Endothelial cell of umbilical vein (primary cell): ENCODE measurements around the gene THBS1. TPM values are rescaled to one million over a fixed set of nuclear protein-coding genes. Genes with fewer than 3 reads are reported as not detected.

Source experiments
- BruUV-seq: library from RNA; stranded (reverse); fragments of 400-500 nt; replicated peaks from 2 replicates; lab custom pipeline; 2021; lab: Mats Ljungman, UMichigan
- CTCF ChIA-PET: fragments of 300-600, 350-600 bp; sonication (Branson Sonifier 250); formaldehyde crosslinking; loops from one replicate; lab custom pipeline; 2021; ENCODE audit warnings: antibody characterized with exemption, inconsistent platforms; lab: Charles Lee
- POLR2A ChIA-PET: fragments of 300-600, 350-600 bp; sonication (Branson Sonifier 250); formaldehyde crosslinking; loops from one replicate; lab custom pipeline; 2021; ENCODE audit warnings: antibody characterized with exemption, inconsistent platforms; lab: Charles Lee
- DNase-seq: peaks from one replicate; pipeline ENCODE4 v3.0.0-alpha.2; 2011; ENCODE audit warnings: low read depth, low spot score
- FAIRE-seq: peaks from 2 replicates; lab custom pipeline; 2011; peaks lifted over from hg19 to GRCh38; lab: Jason Lieb, UNC
- H2AFZ ChIP-seq: 2 replicates; pipeline ENCODE4 v1.6.0; 2012; ENCODE audit warnings: low read depth, low read length, control low read depth, inconsistent platforms
- H3K27ac ChIP-seq: 2 replicates; pipeline ENCODE4 v1.5.1; 2011; ENCODE audit warnings: low read depth, mild to moderate bottlenecking, control low read depth, low read length, moderate library complexity; ENCODE audit not compliant: insufficient read depth
- H3K27me3 ChIP-seq, 2 experiments: 2 replicates each; pipeline versions ENCODE4 v1.6.0 to v1.6.1; 2011; ENCODE audit warnings: low read length in 2 of 2, mixed read lengths in 1 of 2; ENCODE audit not compliant: control insufficient read depth in 2 of 2, insufficient read depth in 2 of 2
- H3K36me3 ChIP-seq, 2 experiments: 2 replicates in 1 of 2; 3 replicates in 1 of 2; pipeline ENCODE4 v1.5.1; 2011; ENCODE audit warnings: low read length in 2 of 2, mild to moderate bottlenecking in 1 of 2, moderate library complexity in 1 of 2; ENCODE audit not compliant: control insufficient read depth in 2 of 2, insufficient read depth in 2 of 2; ENCODE audit errors: extremely low read depth in 1 of 2
- H3K4me1 ChIP-seq: 3 replicates; pipeline ENCODE4 v1.5.1; 2011; ENCODE audit warnings: mild to moderate bottlenecking, low read length; ENCODE audit not compliant: control insufficient read depth, insufficient read depth; ENCODE audit errors: extremely low read depth
- H3K4me2 ChIP-seq: 2 replicates; pipeline ENCODE4 v1.6.1; 2011; ENCODE audit warnings: low read length, control low read depth, mixed read lengths; ENCODE audit not compliant: insufficient read depth
- H3K4me3 ChIP-seq, 3 experiments: fragments of 200-600 bp in 1 of 3; sonication (generic), shearing (Covaris generic) in 1 of 3; replicated peaks in 1 of 3; 2 replicates each; pipeline ENCODE4 v1.5.1; 2011 to 2016; ENCODE audit warnings: control low read depth in 3 of 3, low read length in 3 of 3, mild to moderate bottlenecking in 2 of 3, inconsistent platforms in 1 of 3, low read depth in 1 of 3, moderate library complexity in 1 of 3; ENCODE audit not compliant: insufficient read depth in 1 of 3
- H3K79me2 ChIP-seq: 2 replicates; pipeline ENCODE4 v1.6.0; 2012; ENCODE audit warnings: low read length, inconsistent platforms; ENCODE audit not compliant: control insufficient read depth, insufficient read depth
- H3K9ac ChIP-seq: replicated peaks from 2 replicates; pipeline ENCODE3; 2011; ENCODE audit warnings: low read length, control low read depth; ENCODE audit not compliant: insufficient read depth; ENCODE audit errors: extremely low read depth
- H3K9me1 ChIP-seq: replicated peaks from 3 replicates; pipeline ENCODE4 v1.6.0; 2011; ENCODE audit warnings: mild to moderate bottlenecking, low read length; ENCODE audit not compliant: control insufficient read depth, insufficient read depth; ENCODE audit errors: extremely low read depth
- H3K9me3 ChIP-seq: replicated peaks from 2 replicates; pipeline ENCODE4 v1.5.1; 2012; ENCODE audit warnings: low read length, inconsistent platforms; ENCODE audit not compliant: control insufficient read depth, insufficient read depth
- H4K20me1 ChIP-seq: replicated peaks from 2 replicates; pipeline ENCODE3; 2011; ENCODE audit warnings: mild to moderate bottlenecking, low read length; ENCODE audit not compliant: control insufficient read depth, insufficient read depth; ENCODE audit errors: extremely low read depth
- CTCF ChIP-seq, 2 donors: IDR thresholded peaks; 1 replicate in 1 of 2; 2 replicates in 1 of 2; pipeline ENCODE4 v1.5.1; 2011; ENCODE audit warnings: low read length in 2 of 2, mild to moderate bottlenecking in 2 of 2, moderate library complexity in 2 of 2, control low read depth in 1 of 2, inconsistent platforms in 1 of 2, low read depth in 1 of 2; ENCODE audit not compliant: insufficient read depth in 1 of 2; ENCODE audit errors: extremely low read depth in 1 of 2
- EZH2 ChIP-seq: IDR thresholded peaks from 2 replicates; pipeline ENCODE4 v1.6.1; 2012; ENCODE audit warnings: borderline replicate concordance, low read depth, mild to moderate bottlenecking, moderate library complexity, low read length, inconsistent platforms; ENCODE audit not compliant: severe bottlenecking
- FOS ChIP-seq: IDR thresholded peaks from 2 replicates; pipeline ENCODE4 v1.6.1; 2011; ENCODE audit warnings: mild to moderate bottlenecking, low read length, moderate library complexity, borderline replicate concordance; ENCODE audit not compliant: insufficient read depth
- GATA2 ChIP-seq: IDR thresholded peaks from 2 replicates; pipeline ENCODE4 v1.7.0; 2011; ENCODE audit warnings: low read depth, mild to moderate bottlenecking, moderate library complexity, mixed read lengths, low read length; ENCODE audit not compliant: insufficient read length, insufficient read depth
- JUN ChIP-seq: IDR thresholded peaks from 2 replicates; pipeline ENCODE4 v1.6.1; 2011; ENCODE audit warnings: borderline replicate concordance, low read depth; ENCODE audit not compliant: insufficient read length, insufficient read depth
- MYC ChIP-seq: IDR thresholded peaks from one replicate; pipeline ENCODE4 v1.6.1; 2011; ENCODE audit warnings: mild to moderate bottlenecking, low read depth, low read length
- POLR2A ChIP-seq: IDR thresholded peaks from 2 replicates; pipeline ENCODE4 v1.6.1; 2012; ENCODE audit warnings: low read depth, mild to moderate bottlenecking, control low read depth, low read length
- POLR2AphosphoS5 ChIP-seq: IDR thresholded peaks from 2 replicates; pipeline ENCODE4 v1.6.1; 2012; ENCODE audit warnings: low read depth, mild to moderate bottlenecking, control low read depth, low read length, moderate library complexity; ENCODE audit not compliant: insufficient read depth
- dilution Hi-C: fragments of 300-500 bp; cut with MboI; formaldehyde crosslinking; loops from one replicate; pipeline ENCODE4 v1.15.0; 2019; ENCODE audit warnings: low sequenced_read_pairs; ENCODE audit not compliant: extremely low pct_ligation_motif_present
- intact Hi-C: fragments of 100-400 bp; cut with micrococcal nuclease; formaldehyde crosslinking; loops from one replicate; pipeline ENCODE4 v1.10.0; 2022
- polyA plus RNA-seq, 4 experiments: library from polyadenylated mRNA; depleted of rRNA in 3 of 4; stranded (reverse) in 3 of 4; unstranded in 1 of 4; fragments of >200 nt; gene quantifications; 2 replicates each; pipeline versions ENCODE4 v1.2.1 to v1.2.3, GENCODE V29; 2011 to 2012; ENCODE audit warnings: missing spikeins in 1 of 4
- total RNA-seq: library from RNA; stranded (reverse); gene quantifications from 2 replicates; pipeline ENCODE4 v1.2.3, GENCODE V29; 2021
- TF ChIP-seq, protein P1 (sequence below): IDR thresholded peaks from 2 replicates; pipeline ENCODE4 v1.6.1; 2011; ENCODE audit not compliant: insufficient read depth, insufficient read length

THBS1 gene
- total and polyA plus RNA-seq, 2 donors (not counting 3 experiments of a cell fraction or from before 2014, with no cell fraction given): 6,293 to 8,883 TPM

DNA sequence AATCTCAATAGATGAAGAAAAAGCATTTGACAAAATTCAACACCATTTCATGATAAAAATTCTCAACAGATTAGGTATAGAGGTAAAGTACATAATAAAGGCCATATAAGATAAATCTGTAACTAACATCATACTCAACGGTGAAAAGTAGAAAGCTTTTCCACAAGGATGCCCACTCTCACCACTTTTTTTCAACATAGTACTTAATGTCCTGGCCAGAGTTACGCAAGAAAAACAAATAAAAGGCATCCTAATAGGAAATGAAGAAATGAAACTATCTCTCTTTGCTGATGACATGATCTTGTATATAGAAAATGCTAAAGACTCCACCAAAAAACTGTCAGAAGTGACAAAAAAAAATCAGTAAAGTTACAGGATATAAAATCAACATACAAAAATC is 33.0 kb downstream of the THBS1 start:
- TF ChIP-seq EZH2 (no peak), POLR2A (no peak), GATA2 (no peak), FOS (no peak), CTCF (IDR thresholded peaks at IDR 0.05; ENCODE audit: extremely low read depth in 1 of 2, insufficient read depth in 1 of 2, low read depth in 1 of 2, low read length in 2 of 2) (no peak), POLR2AphosphoS5 (no peak), MYC (no peak), JUN (no peak)
- TF ChIP-seq, protein P1, sequence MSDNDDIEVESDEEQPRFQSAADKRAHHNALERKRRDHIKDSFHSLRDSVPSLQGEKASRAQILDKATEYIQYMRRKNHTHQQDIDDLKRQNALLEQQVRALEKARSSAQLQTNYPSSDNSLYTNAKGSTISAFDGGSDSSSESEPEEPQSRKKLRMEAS: no peak
- dilution Hi-C loops: no loop called here
- Histone ChIP-seq H3K27me3 (no peaks in the 10 kb centered on the region), H3K79me2 (no peaks in the 10 kb centered on the region), H3K9ac (no peak overlapping the region), H4K20me1 (no peaks in the 10 kb centered on the region), H3K36me3 (no peaks in the 10 kb centered on the region), H2AFZ (no peak overlapping the region), H3K9me3 (no peaks in the 10 kb centered on the region), H3K4me1 (peaks cover 10% of the 10 kb centered on the region), H3K4me2 (no peak overlapping the region), H3K4me3 (no peak overlapping the region), H3K9me1 (no peaks in the 10 kb centered on the region), H3K27ac (no peak overlapping the region)
- ChIA-PET CTCF (interaction anchor here (4.1 kb wide), 1 partner anchor 143 kb away, joined by 16 read pairs; no protein-coding TSS in a partner anchor), POLR2A (no interaction called here)
- DNase-seq (no peak), FAIRE-seq (no peak)
- intact Hi-C loops: no loop called here
- BruUV-seq: no TSS peak
